ENCODE data around the gene C1orf35. TPM values are rescaled to one million over a fixed set of nuclear protein-coding genes. Genes with fewer than 3 reads are reported as not detected.
A peak's percentile ranks its signal among the peaks of the same experiment; 100 is the strongest.

The C1orf35 gene
- total and polyA plus RNA-seq, 9 of the 15 experiments (the other 6 are each of a cell fraction or from before 2014, with no cell fraction given), result 3.2 to 48.7 (median 12.5) TPM

GRCh38 chr1:228139406-228139930, 36.3 kb upstream of the C1orf35 start:
- Histone ChIP-seq H3K79me2 (ENCODE audit: control insufficient read depth, insufficient read depth, low read length) (peaks cover 44% of the 10 kb centered on the region), H3K27me3 (ENCODE audit: control insufficient read depth in 2 of 2, insufficient read depth in 2 of 2, low read length in 2 of 2) (no peaks in the 10 kb centered on the region), H3K9me1 (ENCODE audit: control insufficient read depth, insufficient read depth, low read length) (peaks cover 12% of the 10 kb centered on the region), H3K9ac (ENCODE audit: insufficient read depth in 1 of 2, low read depth in 2 of 2, low read length in 2 of 2) (peak overlapping the region; percentile 91 to 93), H2AFZ (ENCODE audit: low read depth, low read length) (peak overlapping the region; percentile 90), H3K4me1 (replicated peaks in 1 of 2; ENCODE audit: control insufficient read depth in 2 of 2, insufficient read depth in 2 of 2, low read length in 2 of 2) (peaks cover 42 to 58% of the 10 kb centered on the region in 2 experiments; a peak in 4 of 5 replicates), H4K20me1 (replicated peaks; ENCODE audit: control insufficient read depth, insufficient read depth, low read length) (peaks cover 38% of the 10 kb centered on the region), H3K27ac (ENCODE audit: extremely low read depth, low read depth, low read length) (peak overlapping the region; percentile 91), H3K36me3 (ENCODE audit: control insufficient read depth, insufficient read depth, low read length) (peaks cover 24% of the 10 kb centered on the region; the same call in 2 of the 3 replicates), H3K4me2 (ENCODE audit: insufficient read depth, low read length) (peak overlapping the region; percentile 80), H3K9me3 (replicated peaks; ENCODE audit: control insufficient read depth, insufficient read depth, low read depth, low read length) (no peaks in the 10 kb centered on the region), H3K4me3 (peak overlapping the region; percentile 92)
- in situ Hi-C loops (cut with MboI) (loop anchor here (5.0 kb wide), 1 partner anchor 368 kb away; no protein-coding TSS in a partner anchor), intact Hi-C loops (cut with micrococcal nuclease) (no loop called here)
- FAIRE-seq (no peak), ATAC-seq (no peak), DNase-seq (ENCODE audit: extremely low read depth in 1 of 4, low spot score in 3 of 4) (no peak)
- BruUV-seq (replicated peaks), result TSS peak; percentile 90
- WGBS (ENCODE audit: insufficient coverage, low coverage, missing lambda C conversion rate), result 4% methylated on average over 30 of the region's 30 CpGs
- ChIA-PET POLR2A (interaction anchor here (0.9 to 2.7 kb wide), 4 partner anchors 9 to 32 kb away, joined by 3 to 9 read pairs (median 6); no protein-coding TSS in a partner anchor), CTCF (ENCODE audit: low intra/inter-chr PET ratio) (no interaction called here)
- TF ChIP-seq ARID3A (IDR thresholded peaks at IDR 0.05; ENCODE audit: borderline replicate concordance, low read depth, low read length) (no peak), FOXK2 (conservative IDR thresholded peaks at IDR 0.05 in 1 of 2, IDR thresholded peaks at IDR 0.05 in 1 of 2; ENCODE audit: low read depth in 2 of 2) (no peak), SMAD1 (IDR thresholded peaks at IDR 0.05; ENCODE audit: low read depth, low read length, partially characterized antibody) (no peak), HNRNPL (IDR thresholded peaks at IDR 0.05; ENCODE audit: low read depth, low read length) (no peak), TFAM (CRISPR knock-in tag; conservative IDR thresholded peaks at IDR 0.05) (no peak), TAF7 (tag; IDR thresholded peaks at IDR 0.05) (peak; percentile 16; the same call in 1 of the 2 replicates), BCOR (IDR thresholded peaks at IDR 0.05) (0 out of 2 replicates have a peak, but pooled peaks have one; percentile 57), RBM25 (IDR thresholded peaks at IDR 0.05; ENCODE audit: low read depth, low read length, severe bottlenecking) (no peak), BCL6 (CRISPR knock-in tag; IDR thresholded peaks at IDR 0.05) (no peak), CBFA2T2 (conservative IDR thresholded peaks at IDR 0.05) (no peak), SLC30A9 (CRISPR knock-in tag; IDR thresholded peaks at IDR 0.05) (no peak), YY1 (IDR thresholded peaks at IDR 0.05; ENCODE audit: borderline replicate concordance in 1 of 3, control insufficient read depth in 1 of 3, extremely low read depth in 1 of 3, insufficient read depth in 3 of 3, insufficient read length in 1 of 3, insufficient replicate concordance in 2 of 3, low read depth in 1 of 3, low read length in 2 of 3) (peak in 2 of 3 experiments; percentile 58 to 84), SRSF7 (optimal IDR thresholded peaks at IDR 0.05; ENCODE audit: low read depth, low read length) (no peak), RB1 (IDR thresholded peaks at IDR 0.05; ENCODE audit: low read depth) (no peak), RBM22 (IDR thresholded peaks at IDR 0.05; ENCODE audit: low read depth, low read length, poor library complexity, severe bottlenecking) (no peak), LEF1 (IDR thresholded peaks at IDR 0.05) (0 out of 2 replicates have a peak, but pooled peaks have one; percentile 23), RHOXF2B (CRISPR knock-in tag; conservative IDR thresholded peaks at IDR 0.05) (no peak)
- TF ChIP-seq, protein P1, sequence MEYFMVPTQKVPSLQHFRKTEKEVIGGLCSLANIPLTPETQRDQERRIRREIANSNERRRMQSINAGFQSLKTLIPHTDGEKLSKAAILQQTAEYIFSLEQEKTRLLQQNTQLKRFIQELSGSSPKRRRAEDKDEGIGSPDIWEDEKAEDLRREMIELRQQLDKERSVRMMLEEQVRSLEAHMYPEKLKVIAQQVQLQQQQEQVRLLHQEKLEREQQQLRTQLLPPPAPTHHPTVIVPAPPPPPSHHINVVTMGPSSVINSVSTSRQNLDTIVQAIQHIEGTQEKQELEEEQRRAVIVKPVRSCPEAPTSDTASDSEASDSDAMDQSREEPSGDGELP (CRISPR knock-in tag; IDR thresholded peaks at IDR 0.05; ENCODE audit: borderline replicate concordance), result no peak
- TF ChIP-seq, protein P2, sequence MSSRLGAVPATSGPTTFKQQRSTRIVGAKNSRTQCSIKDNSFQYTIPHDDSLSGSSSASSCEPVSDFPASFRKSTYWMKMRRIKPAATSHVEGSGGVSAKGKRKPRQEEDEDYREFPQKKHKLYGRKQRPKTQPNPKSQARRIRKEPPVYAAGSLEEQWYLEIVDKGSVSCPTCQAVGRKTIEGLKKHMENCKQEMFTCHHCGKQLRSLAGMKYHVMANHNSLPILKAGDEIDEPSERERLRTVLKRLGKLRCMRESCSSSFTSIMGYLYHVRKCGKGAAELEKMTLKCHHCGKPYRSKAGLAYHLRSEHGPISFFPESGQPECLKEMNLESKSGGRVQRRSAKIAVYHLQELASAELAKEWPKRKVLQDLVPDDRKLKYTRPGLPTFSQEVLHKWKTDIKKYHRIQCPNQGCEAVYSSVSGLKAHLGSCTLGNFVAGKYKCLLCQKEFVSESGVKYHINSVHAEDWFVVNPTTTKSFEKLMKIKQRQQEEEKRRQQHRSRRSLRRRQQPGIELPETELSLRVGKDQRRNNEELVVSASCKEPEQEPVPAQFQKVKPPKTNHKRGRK (tag; IDR thresholded peaks at IDR 0.05), result no peak
